Measurements from ENCODE around the gene NCKIPSD. TPM values are rescaled to one million over a fixed set of nuclear protein-coding genes. Genes with fewer than 3 reads are reported as not detected.

NCKIPSD gene
- total RNA-seq, 1 experiment from 2014 or later = 26.9 TPM

- ChIA-PET CTCF (no interaction called here), POLR2A (interaction anchor here (0.9 kb wide), 1 partner anchor 31 kb away, joined by 4 read pairs; no protein-coding TSS in a partner anchor)
- DNase-seq (ENCODE audit: unreplicated experiment) = no peak
- no peak overlapping the region for H3K27ac Mint-ChIP-seq (ENCODE audit: low read depth, unreplicated experiment)
- no peak overlapping the region for H3K4me3 Mint-ChIP-seq (ENCODE audit: unreplicated experiment)
- TF ChIP-seq CTCF (IDR thresholded peaks at IDR 0.05; ENCODE audit: unreplicated experiment) = no peak
- H3K4me1 Mint-ChIP-seq (ENCODE audit: insufficient read depth, unreplicated experiment) = peaks cover 10% of the 10 kb centered on the region
- H3K36me3 Mint-ChIP-seq (ENCODE audit: insufficient read depth, unreplicated experiment) = peaks cover 65% of the 10 kb centered on the region
- H3K9me3 Mint-ChIP-seq (ENCODE audit: unreplicated experiment) = no peaks in the 10 kb centered on the region
- intact Hi-C loops (cut with micrococcal nuclease) = no loop called here
- no TSS peak for BruUV-seq (replicated peaks)
- H3K27me3 Mint-ChIP-seq (ENCODE audit: insufficient read depth, unreplicated experiment) = no peaks in the 10 kb centered on the region
Observed at GRCh38 chr3:48629894-48630293, 55.8 kb downstream of the NCKIPSD start.

GRCh38 chr3:48628277-48629017 is 57.3 kb downstream of the NCKIPSD start:
- CTCF ChIA-PET = no interaction called here
- H3K4me1 Mint-ChIP-seq (ENCODE audit: insufficient read depth, unreplicated experiment) = peaks cover 5% of the 10 kb centered on the region
- H3K27ac Mint-ChIP-seq (ENCODE audit: low read depth, unreplicated experiment) = peak overlapping the region; percentile 28
- no TSS peak for BruUV-seq (replicated peaks)
- peaks cover 67% of the 10 kb centered on the region for H3K36me3 Mint-ChIP-seq (ENCODE audit: insufficient read depth, unreplicated experiment)
- POLR2A ChIA-PET = interaction anchor here (1.4 kb wide), 2 partner anchors 9 to 182 kb away, joined by 3 read pairs; partner anchors contain the start of gene ATRIP
- DNase-seq (ENCODE audit: unreplicated experiment) = no peak
- no peak for TF ChIP-seq CTCF (IDR thresholded peaks at IDR 0.05; ENCODE audit: unreplicated experiment)
- no peak overlapping the region for H3K4me3 Mint-ChIP-seq (ENCODE audit: unreplicated experiment)
- no peaks in the 10 kb centered on the region for H3K27me3 Mint-ChIP-seq (ENCODE audit: insufficient read depth, unreplicated experiment)
- intact Hi-C loops (cut with micrococcal nuclease) = no loop called here
- no peaks in the 10 kb centered on the region for H3K9me3 Mint-ChIP-seq (ENCODE audit: unreplicated experiment)

- no TSS peak for BruUV-seq (replicated peaks)
- intact Hi-C loops (cut with micrococcal nuclease) = no loop called here
- Mint-ChIP-seq H3K9me3 (ENCODE audit: unreplicated experiment) (no peaks in the 10 kb centered on the region), H3K36me3 (ENCODE audit: insufficient read depth, unreplicated experiment) (peaks cover 59% of the 10 kb centered on the region), H3K4me1 (ENCODE audit: insufficient read depth, unreplicated experiment) (peaks cover 5% of the 10 kb centered on the region), H3K27ac (ENCODE audit: low read depth, unreplicated experiment) (peak overlapping the region; percentile 27), H3K4me3 (ENCODE audit: unreplicated experiment) (no peak overlapping the region), H3K27me3 (ENCODE audit: insufficient read depth, unreplicated experiment) (no peaks in the 10 kb centered on the region)
- CTCF ChIA-PET = interaction anchor here (0.6 to 3.8 kb wide), 3 partner anchors 9 to 185 kb away, joined by 3 to 16 read pairs (median 3); partner anchors contain the start of gene SLC26A6
- POLR2A ChIA-PET = interaction anchor here (0.8 to 7.4 kb wide), 4 partner anchors 9 to 69 kb away, joined by 3 to 50 read pairs (median 5); partner anchors contain the start of genes PFKFB4, SLC26A6 and UQCRC1
- TF ChIP-seq CTCF (IDR thresholded peaks at IDR 0.05; ENCODE audit: unreplicated experiment) = no peak
- DNase-seq (ENCODE audit: unreplicated experiment) = no peak
Observed at GRCh38 chr3:48625600-48625999, 60.1 kb downstream of the NCKIPSD start.

- no TSS peak for BruUV-seq (replicated peaks)
- POLR2A ChIA-PET = interaction anchor here (0.6 to 7.4 kb wide), 8 partner anchors 10 to 68 kb away, joined by 3 to 50 read pairs (median 4); partner anchors contain the start of genes PFKFB4, SLC26A6 and UQCRC1
Observed at GRCh38 chr3:48624767-48625166, 60.9 kb downstream of the NCKIPSD start.

More at GRCh38 chr3:48624767-48625166, 60.9 kb downstream of the NCKIPSD start:
- intact Hi-C loops (cut with micrococcal nuclease) = no loop called here
- Mint-ChIP-seq H3K27ac (ENCODE audit: low read depth, unreplicated experiment) (no peak overlapping the region), H3K4me1 (ENCODE audit: insufficient read depth, unreplicated experiment) (peaks cover 5% of the 10 kb centered on the region), H3K9me3 (ENCODE audit: unreplicated experiment) (no peaks in the 10 kb centered on the region), H3K27me3 (ENCODE audit: insufficient read depth, unreplicated experiment) (no peaks in the 10 kb centered on the region), H3K36me3 (ENCODE audit: insufficient read depth, unreplicated experiment) (peaks cover 55% of the 10 kb centered on the region), H3K4me3 (ENCODE audit: unreplicated experiment) (no peak overlapping the region)
- DNase-seq (ENCODE audit: unreplicated experiment) = no peak
- no peak for TF ChIP-seq CTCF (IDR thresholded peaks at IDR 0.05; ENCODE audit: unreplicated experiment)
- CTCF ChIA-PET = interaction anchor here (0.6 to 3.8 kb wide), 3 partner anchors 9 to 186 kb away, joined by 3 to 16 read pairs (median 3); partner anchors contain the start of gene SLC26A6

Measured in MCF 10A (cell line).